SK-N-SH treated with all-trans-retinoic acid at 6 μM for 48 hours (cell line): ENCODE data around the gene BCAT1.
"Not testable (repeated sequence)": the region's sequence is repeated elsewhere in the genome, so short reads cannot be mapped to it uniquely, and the experiment has no call there.

Experiments
- ATAC-seq: fragments of 200-7000 bp; cut with Tn5 transposase; 3 replicates; pipeline ENCODE4 v1.9.1; 2020; ENCODE audit warnings: mild to moderate bottlenecking, moderate library complexity
- BACH2 ChIP-seq: fragments of 250-450 bp; sonication (Bioruptor Pico); IDR thresholded peaks from 2 replicates; pipeline ENCODE4 v1.9.0; 2021; ENCODE audit warnings: mild to moderate bottlenecking, borderline replicate concordance
- CREB5 ChIP-seq: fragments of 250-450 bp; sonication (Bioruptor Pico); IDR thresholded peaks from 2 replicates; pipeline ENCODE4 v1.5.1; 2020; ENCODE audit warnings: low read depth, mild to moderate bottlenecking, moderate library complexity
- CSDC2 ChIP-seq: fragments of 250-450 bp; sonication (Bioruptor Pico); IDR thresholded peaks from 2 replicates; pipeline ENCODE4 v1.5.0; 2020; ENCODE audit warnings: mild to moderate bottlenecking, moderate library complexity
- CSRNP3 ChIP-seq: fragments of 250-450 bp; sonication (Bioruptor Pico); IDR thresholded peaks from 2 replicates; pipeline ENCODE4 v1.5.1; 2021; ENCODE audit warnings: mild to moderate bottlenecking, moderate library complexity
- ESRRG ChIP-seq: fragments of 250-450 bp; sonication (Bioruptor Pico); IDR thresholded peaks from 2 replicates; pipeline ENCODE4 v1.6.1; 2021; ENCODE audit warnings: mild to moderate bottlenecking
- ISL1 ChIP-seq: fragments of 250-450 bp; sonication (Bioruptor Pico); IDR thresholded peaks from 2 replicates; pipeline ENCODE4 v2.1.2; 2022; ENCODE audit warnings: mild to moderate bottlenecking, moderate library complexity
- OSR1 ChIP-seq: fragments of 250-450 bp; sonication (Bioruptor Pico); IDR thresholded peaks from 2 replicates; pipeline ENCODE4 v1.8.0; 2022; ENCODE audit warnings: moderate library complexity, mild to moderate bottlenecking, inconsistent platforms
- PATZ1 ChIP-seq: fragments of 250-450 bp; sonication (Bioruptor Pico); IDR thresholded peaks from 2 replicates; pipeline ENCODE4 v1.8.0; 2020; ENCODE audit warnings: mild to moderate bottlenecking, moderate library complexity, borderline replicate concordance
- POU6F1 ChIP-seq: fragments of 250-450 bp; sonication (Bioruptor Pico); IDR thresholded peaks from 2 replicates; pipeline ENCODE4 v1.8.0; 2021; ENCODE audit warnings: low read depth, mild to moderate bottlenecking, moderate library complexity, borderline replicate concordance
- PPARA ChIP-seq: fragments of 250-450 bp; sonication (Bioruptor Pico); IDR thresholded peaks from 2 replicates; pipeline ENCODE4 v1.5.0; 2020; ENCODE audit warnings: mild to moderate bottlenecking, borderline replicate concordance
- SNAI2 ChIP-seq: fragments of 250-450 bp; sonication (Bioruptor Pico); IDR thresholded peaks from 2 replicates; pipeline ENCODE4 v1.5.0; 2020; ENCODE audit warnings: mild to moderate bottlenecking, moderate library complexity
- TOX ChIP-seq: fragments of 250-450 bp; sonication (Bioruptor Pico); IDR thresholded peaks from 2 replicates; pipeline ENCODE4 v1.8.0; 2021; ENCODE audit warnings: mild to moderate bottlenecking, moderate library complexity, borderline replicate concordance
- TSHZ2 ChIP-seq: fragments of 250-450 bp; sonication (Bioruptor Pico); IDR thresholded peaks from 2 replicates; pipeline ENCODE4 v1.5.0; 2020; ENCODE audit warnings: mild to moderate bottlenecking, moderate library complexity
- ZC3H10 ChIP-seq: fragments of 250-450 bp; sonication (Bioruptor Pico); IDR thresholded peaks from 2 replicates; pipeline ENCODE4 v1.5.1; 2021; ENCODE audit warnings: mild to moderate bottlenecking, moderate library complexity
- ZFP3 ChIP-seq: fragments of 250-450 bp; sonication (Bioruptor Pico); IDR thresholded peaks from 2 replicates; pipeline ENCODE4 v1.5.0; 2020; ENCODE audit warnings: mild to moderate bottlenecking, moderate library complexity
- ZFP30 ChIP-seq: fragments of 450-650 bp; formaldehyde crosslinking; IDR thresholded peaks from 2 replicates; pipeline ENCODE4 v1.5.0; 2022; ENCODE audit warnings: mild to moderate bottlenecking, moderate library complexity
- ZNF565 ChIP-seq: fragments of 450-650 bp; formaldehyde crosslinking; conservative IDR thresholded peaks from 2 replicates; pipeline ENCODE4 v1.5.0; 2020; ENCODE audit warnings: low read depth, mild to moderate bottlenecking, moderate library complexity
- ZNF70 ChIP-seq: fragments of 450-650 bp; formaldehyde crosslinking; IDR thresholded peaks from 2 replicates; pipeline ENCODE4 v1.5.0; 2020; ENCODE audit warnings: mild to moderate bottlenecking, moderate library complexity

The BCAT1 gene

GRCh38 chr12:24929953-24930352 is 18.9 kb downstream of the BCAT1 start:
- TF ChIP-seq ZFP3 (CRISPR knock-in tag) = no peak
- TF ChIP-seq TSHZ2 (CRISPR knock-in tag) = no peak
- TF ChIP-seq POU6F1 (CRISPR knock-in tag) = no peak
- no peak for TF ChIP-seq PATZ1 (CRISPR knock-in tag)
- no peak for TF ChIP-seq SNAI2 (CRISPR knock-in tag)
- TF ChIP-seq ZNF70 (CRISPR knock-in tag) = no peak
- TF ChIP-seq CREB5 (CRISPR knock-in tag) = no peak
- no peak for TF ChIP-seq ISL1 (CRISPR knock-in tag)
- TF ChIP-seq ZFP30 (CRISPR knock-in tag) = no peak
- TF ChIP-seq OSR1 (CRISPR knock-in tag) = no peak
- TF ChIP-seq CSRNP3 (CRISPR knock-in tag) = no peak
- no peak for TF ChIP-seq ZC3H10
- TF ChIP-seq TOX (CRISPR knock-in tag) = no peak
- no peak for TF ChIP-seq ZNF565 (CRISPR knock-in tag)
- no peak for ATAC-seq

- not testable (repeated sequence) for ATAC-seq
These were observed 20.2 kb downstream of the BCAT1 start for GRCh38 chr12:24928533-24929306.

- ATAC-seq = no peak
- no peak for TF ChIP-seq CSRNP3 (CRISPR knock-in tag)
- no peak for TF ChIP-seq PATZ1 (CRISPR knock-in tag)
- TF ChIP-seq BACH2 (CRISPR knock-in tag) = no peak
- TF ChIP-seq ZNF565 (CRISPR knock-in tag) = no peak
- TF ChIP-seq PPARA = no peak
- no peak for TF ChIP-seq CSDC2 (CRISPR knock-in tag)
- no peak for TF ChIP-seq SNAI2 (CRISPR knock-in tag)
- TF ChIP-seq ESRRG (CRISPR knock-in tag) = no peak
- TF ChIP-seq, all 23 proteins: peak for 0
These were observed 20.8 kb downstream of the BCAT1 start for GRCh38 chr12:24928131-24928530.

- not testable (repeated sequence) for ATAC-seq
These were observed 22.8 kb downstream of the BCAT1 start for GRCh38 chr12:24926080-24926479.
